ENCODE measurements around the gene PNMA8A.
"Not testable (repeated sequence)": the region's sequence is repeated elsewhere in the genome, so short reads cannot be mapped to it uniquely, and the experiment has no call there.

The PNMA8A gene

DNA sequence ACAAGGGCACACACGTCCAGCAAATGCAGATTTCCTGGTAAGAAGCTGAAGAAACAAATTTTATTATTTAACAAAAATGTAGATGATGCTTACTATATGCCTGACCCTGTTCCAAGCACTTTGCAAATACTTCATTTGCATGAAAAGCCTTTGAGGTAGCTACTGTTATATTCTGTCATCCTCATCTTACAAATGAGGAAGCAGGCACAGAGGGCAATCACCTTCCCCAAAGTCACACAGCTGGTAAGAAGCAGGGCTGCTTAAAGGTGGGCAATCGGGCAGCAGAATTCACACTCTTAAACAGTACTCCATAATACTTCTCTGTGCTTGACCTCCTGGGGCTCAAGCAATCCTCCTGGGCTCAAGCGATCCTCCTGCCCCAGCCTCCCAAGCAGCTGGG, 24.4 kb downstream of the PNMA8A start:
- TF ChIP-seq, protein P1, sequence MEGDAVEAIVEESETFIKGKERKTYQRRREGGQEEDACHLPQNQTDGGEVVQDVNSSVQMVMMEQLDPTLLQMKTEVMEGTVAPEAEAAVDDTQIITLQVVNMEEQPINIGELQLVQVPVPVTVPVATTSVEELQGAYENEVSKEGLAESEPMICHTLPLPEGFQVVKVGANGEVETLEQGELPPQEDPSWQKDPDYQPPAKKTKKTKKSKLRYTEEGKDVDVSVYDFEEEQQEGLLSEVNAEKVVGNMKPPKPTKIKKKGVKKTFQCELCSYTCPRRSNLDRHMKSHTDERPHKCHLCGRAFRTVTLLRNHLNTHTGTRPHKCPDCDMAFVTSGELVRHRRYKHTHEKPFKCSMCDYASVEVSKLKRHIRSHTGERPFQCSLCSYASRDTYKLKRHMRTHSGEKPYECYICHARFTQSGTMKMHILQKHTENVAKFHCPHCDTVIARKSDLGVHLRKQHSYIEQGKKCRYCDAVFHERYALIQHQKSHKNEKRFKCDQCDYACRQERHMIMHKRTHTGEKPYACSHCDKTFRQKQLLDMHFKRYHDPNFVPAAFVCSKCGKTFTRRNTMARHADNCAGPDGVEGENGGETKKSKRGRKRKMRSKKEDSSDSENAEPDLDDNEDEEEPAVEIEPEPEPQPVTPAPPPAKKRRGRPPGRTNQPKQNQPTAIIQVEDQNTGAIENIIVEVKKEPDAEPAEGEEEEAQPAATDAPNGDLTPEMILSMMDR (conservative IDR thresholded peaks at IDR 0.05; ENCODE audit: low read length), result no peak
- no peak for DNase-seq (ENCODE audit: low read depth)
- no peak overlapping the region for H3K4me3 ChIP-seq (ENCODE audit: low read length)

DNA sequence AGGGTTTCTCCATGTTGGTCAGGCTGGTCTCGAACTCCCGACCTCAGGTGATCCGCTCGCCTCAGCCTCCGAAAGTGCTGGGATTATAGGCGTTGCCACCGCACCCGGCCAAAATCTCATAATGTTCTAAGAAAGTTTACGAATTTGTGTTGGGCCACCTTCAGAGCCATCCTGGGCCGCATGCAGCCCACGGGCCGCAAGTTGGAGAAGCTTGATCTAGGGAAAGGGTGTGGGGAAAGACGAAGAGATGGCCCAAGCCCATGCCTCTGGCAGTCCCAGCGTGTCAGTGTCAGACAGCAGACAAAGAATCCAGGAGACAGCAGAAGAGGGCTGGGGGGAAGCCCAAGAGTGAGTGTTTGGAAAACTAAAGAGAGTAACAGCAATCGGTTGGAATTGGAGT, 25.3 kb downstream of the PNMA8A start:
- TF ChIP-seq, protein P1 (conservative IDR thresholded peaks at IDR 0.05; ENCODE audit: low read length), result no peak

DNA sequence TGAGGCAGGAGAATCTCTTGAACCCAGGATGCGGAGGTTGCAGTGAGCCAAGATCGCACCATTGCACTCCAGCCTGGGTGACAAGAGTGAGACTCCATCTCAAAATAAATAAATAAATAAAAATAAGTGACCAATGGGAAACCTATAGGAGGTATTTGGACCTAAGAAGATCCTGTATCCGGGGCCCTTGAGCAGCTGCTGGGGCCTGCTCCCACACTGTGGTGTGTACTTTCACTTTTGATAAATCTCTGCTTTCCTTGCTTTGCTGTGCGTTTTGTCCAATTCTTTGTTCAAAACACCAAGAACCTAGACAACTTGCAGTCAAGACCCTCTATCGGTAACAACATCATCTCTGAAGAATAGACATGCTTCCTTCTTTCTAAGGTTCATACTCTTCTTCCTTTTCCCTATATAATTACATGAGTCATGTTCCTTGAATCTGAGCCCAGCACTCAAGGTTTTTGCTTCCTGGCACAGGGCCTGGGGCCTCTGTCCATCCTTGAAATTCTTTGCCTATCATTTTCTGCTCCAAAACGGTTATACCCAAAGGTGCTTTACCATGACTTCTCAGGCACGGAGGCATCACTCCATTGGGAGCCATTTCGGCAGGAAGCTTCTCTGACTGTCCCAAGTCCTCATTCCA, 28.4 kb downstream of the PNMA8A start:
- DNase-seq (ENCODE audit: low read depth), result peak; percentile 60
- no peak overlapping the region for H3K4me3 ChIP-seq (ENCODE audit: low read length)
- TF ChIP-seq, protein P1 (conservative IDR thresholded peaks at IDR 0.05; ENCODE audit: low read length), result no peak

More for the DNA sequence above, 25.3 kb downstream of the PNMA8A start:
- H3K4me3 ChIP-seq (ENCODE audit: low read length), result no peak overlapping the region
- DNase-seq (ENCODE audit: low read depth), result no peak

DNA sequence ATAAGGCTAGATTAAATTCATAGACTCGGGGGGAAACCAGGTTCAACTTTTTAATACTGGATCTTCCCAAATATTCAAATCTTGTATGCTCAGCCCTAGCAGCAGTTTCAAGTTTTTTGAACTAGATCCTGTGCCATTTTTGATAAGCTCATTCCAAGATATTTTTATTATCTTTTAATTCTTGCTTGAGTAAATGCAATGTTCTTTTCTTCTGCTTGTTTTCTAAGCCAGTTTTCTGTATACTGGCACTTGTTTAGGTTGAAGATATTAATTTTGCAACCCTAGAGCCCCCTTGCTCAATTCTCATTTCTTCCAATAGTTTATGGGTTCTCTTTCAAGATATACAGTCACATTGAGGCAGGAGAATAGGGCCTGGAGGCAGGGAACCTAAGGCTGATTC, 29.5 kb downstream of the PNMA8A start:
- TF ChIP-seq, protein P1 (conservative IDR thresholded peaks at IDR 0.05; ENCODE audit: low read length), result no peak
- no peak for DNase-seq (ENCODE audit: low read depth)
- no peak overlapping the region for H3K4me3 ChIP-seq (ENCODE audit: low read length)

DNA sequence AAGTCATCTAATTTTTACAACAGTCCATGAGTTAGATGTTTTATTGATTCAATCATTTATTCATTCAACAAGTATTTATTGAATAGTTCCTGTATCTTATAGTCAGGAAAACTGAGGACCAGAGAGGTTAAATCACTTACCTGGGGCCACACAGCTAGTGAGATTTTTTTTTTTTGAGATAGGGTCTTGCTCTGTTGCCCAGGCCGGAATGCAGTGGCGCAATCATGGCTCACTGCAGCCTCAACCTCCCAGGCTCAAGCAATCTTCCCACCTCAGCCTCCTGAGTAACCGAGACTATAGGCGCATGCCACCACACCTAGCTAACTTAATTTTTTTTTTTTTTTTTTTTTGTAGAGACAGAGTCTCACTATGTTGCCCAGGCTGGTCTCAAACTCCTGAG, 35.7 kb downstream of the PNMA8A start:
- DNase-seq (ENCODE audit: low read depth); H3K4me3 ChIP-seq (ENCODE audit: low read length): not testable (repeated sequence)

DNA sequence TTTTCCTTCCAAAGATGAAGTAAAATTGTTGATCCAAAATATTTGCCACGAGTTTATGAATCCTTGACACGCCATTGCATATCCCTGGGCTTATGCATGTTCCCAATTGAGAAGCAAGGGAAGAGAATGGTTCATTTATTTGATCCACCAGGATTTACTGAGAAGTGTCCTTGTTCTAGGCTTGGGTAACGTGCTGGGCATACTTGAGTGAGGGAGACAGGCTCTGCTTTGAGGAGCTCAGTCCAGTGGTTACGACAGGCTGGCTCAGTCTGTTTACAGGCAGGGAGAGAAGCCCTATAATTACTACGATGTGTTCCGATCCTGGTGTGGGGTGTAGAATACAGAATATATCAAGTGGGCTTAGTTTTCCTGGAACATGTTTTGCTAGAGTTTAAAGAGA, 36.4 kb downstream of the PNMA8A start:
- TF ChIP-seq, protein P1 (conservative IDR thresholded peaks at IDR 0.05; ENCODE audit: low read length), result no peak
- DNase-seq (ENCODE audit: low read depth), result no peak
- no peak overlapping the region for H3K4me3 ChIP-seq (ENCODE audit: low read length)

DNA sequence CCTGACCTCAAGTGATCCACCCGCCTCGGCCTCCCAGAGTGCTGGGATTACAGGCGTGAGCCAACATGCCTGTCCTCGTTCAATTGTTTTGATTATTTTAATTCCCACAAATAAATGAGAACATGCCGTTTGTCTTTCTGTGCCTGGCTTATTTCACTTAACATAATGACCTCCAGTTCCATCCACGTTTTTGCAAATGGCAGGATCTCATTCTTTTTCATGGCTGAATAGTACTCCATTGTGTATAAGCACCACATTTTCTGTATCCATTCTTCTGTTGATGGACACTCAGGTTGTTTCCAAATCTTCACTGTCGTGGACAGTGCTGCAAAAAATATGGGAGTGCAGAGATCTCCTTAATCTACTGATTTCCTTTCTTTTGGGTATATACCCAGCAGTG, 37.9 kb downstream of the PNMA8A start:
- DNase-seq (ENCODE audit: low read depth); H3K4me3 ChIP-seq (ENCODE audit: low read length): not testable (repeated sequence)

DNA sequence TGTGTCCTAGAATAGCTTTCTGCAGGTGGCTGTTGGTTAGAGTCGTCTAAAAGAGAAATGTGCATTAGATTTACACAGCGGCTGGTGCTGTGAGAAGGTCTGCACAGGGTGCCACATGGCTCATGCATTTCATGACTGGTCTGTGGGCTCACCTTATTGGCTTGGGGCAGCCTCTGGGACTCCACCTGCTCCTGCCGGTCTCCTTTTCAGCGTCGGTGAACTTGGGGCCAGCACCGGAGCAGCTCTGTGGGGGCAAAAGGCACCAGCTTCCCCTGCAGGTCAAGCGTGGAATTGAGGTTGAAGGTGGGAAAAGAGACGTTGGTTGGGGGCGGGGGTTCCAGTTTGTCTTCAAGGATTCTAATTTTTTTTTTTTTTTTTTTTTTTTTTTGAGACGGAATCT, 39.5 kb downstream of the PNMA8A start:
- TF ChIP-seq, protein P1 (conservative IDR thresholded peaks at IDR 0.05; ENCODE audit: low read length), result 0 out of 2 replicates have a peak, but pooled peaks have one; percentile 16
- DNase-seq (ENCODE audit: low read depth), result no peak
- no peak overlapping the region for H3K4me3 ChIP-seq (ENCODE audit: low read length)

Data from AG10803 (cell line).